Lung (tissue), 12 donors: Measurements from ENCODE around the gene CYB5B. TPM values are rescaled to one million over a fixed set of nuclear protein-coding genes. Genes with fewer than 3 reads are reported as not detected.

ENCODE experiments used
- ATAC-seq: fragments of 200-7000 bp; cut with Tn5 transposase; one replicate; pipeline ENCODE4 v1.9.1; 2020; ENCODE audit warnings: moderate number of reproducible peaks; ENCODE audit not compliant: insufficient read depth, low FRiP score
- DNase-seq, 3 donors: peaks; one replicate each; pipeline ENCODE4 v3.0.0-alpha.2; 2013 to 2017
- H3K27ac ChIP-seq, 2 donors: one replicate each; pipeline ENCODE4 v1.5.1; 2013; ENCODE audit warnings: mild to moderate bottlenecking in 2 of 2, moderate library complexity in 2 of 2, control low read depth in 1 of 2, inconsistent platforms in 1 of 2, low read depth in 1 of 2, low read length in 1 of 2
- H3K27me3 ChIP-seq, 3 donors: one replicate each; pipeline ENCODE4 v1.5.1; 2013; ENCODE audit warnings: low read length in 2 of 3; ENCODE audit not compliant: control insufficient read depth in 3 of 3, insufficient read depth in 3 of 3
- H3K36me3 ChIP-seq, 4 donors: one replicate each; pipeline ENCODE4 v1.5.1; 2013; ENCODE audit warnings: low read length in 4 of 4, mild to moderate bottlenecking in 1 of 4, moderate library complexity in 1 of 4; ENCODE audit not compliant: control insufficient read depth in 4 of 4, insufficient read depth in 4 of 4
- H3K4me1 ChIP-seq, 5 donors: one replicate each; pipeline ENCODE4 v1.5.1; 2013; ENCODE audit warnings: low read length in 5 of 5, mild to moderate bottlenecking in 2 of 5, moderate library complexity in 1 of 5; ENCODE audit not compliant: control insufficient read depth in 5 of 5, insufficient read depth in 5 of 5
- H3K4me3 ChIP-seq: one replicate; pipeline ENCODE4 v1.5.1; 2013; ENCODE audit warnings: mild to moderate bottlenecking, control low read depth, moderate library complexity
- H3K9ac ChIP-seq, 2 donors: one replicate each; pipeline ENCODE4 v1.5.1; 2013; ENCODE audit warnings: low read length in 2 of 2, control low read depth in 1 of 2; ENCODE audit not compliant: insufficient read depth in 1 of 2
- H3K9me3 ChIP-seq, 4 donors: one replicate each; pipeline ENCODE4 v1.5.1; 2013; ENCODE audit warnings: low read length in 3 of 4, mild to moderate bottlenecking in 1 of 4, moderate library complexity in 1 of 4; ENCODE audit not compliant: control insufficient read depth in 4 of 4, insufficient read depth in 3 of 4
- CTCF ChIP-seq: IDR thresholded peaks from 2 replicates; pipeline ENCODE4 v1.5.1; 2012; ENCODE audit warnings: mild to moderate bottlenecking; ENCODE audit errors: control extremely low read depth, extremely low read depth
- WGBS, 2 donors: extraction: QIAGEN DNeasy Blood & Tissue Kit; methylation state at CpG; one replicate each; pipeline ENCODE4 v1.1.7; 2013; 5-methylcytosine and 5-hydroxymethylcytosine counted together
- polyA plus RNA-seq, 2 donors: library from polyadenylated mRNA; stranded (reverse); fragments of 200-250 nt; gene quantifications; one replicate each; pipeline ENCODE4 v1.2.1, GENCODE V29; 2013
- total RNA-seq, 2 donors: library from RNA; depleted of rRNA in 1 of 2; stranded (reverse); fragments of >200 nt in 1 of 2; gene quantifications; one replicate each; pipeline ENCODE4 v1.2.1, GENCODE V29; 2014 to 2021
- donor health status: control.
- donor health status: control.
- donor health status: Bipolar disorder and iron deficiency.
- donor health status: healthy.
- donor health status: DM: yes; HTN: yes; CAD: no.

Gene CYB5B
- total and polyA plus RNA-seq, 4 donors: 68.1 to 103 (median 75.7) TPM

DNA sequence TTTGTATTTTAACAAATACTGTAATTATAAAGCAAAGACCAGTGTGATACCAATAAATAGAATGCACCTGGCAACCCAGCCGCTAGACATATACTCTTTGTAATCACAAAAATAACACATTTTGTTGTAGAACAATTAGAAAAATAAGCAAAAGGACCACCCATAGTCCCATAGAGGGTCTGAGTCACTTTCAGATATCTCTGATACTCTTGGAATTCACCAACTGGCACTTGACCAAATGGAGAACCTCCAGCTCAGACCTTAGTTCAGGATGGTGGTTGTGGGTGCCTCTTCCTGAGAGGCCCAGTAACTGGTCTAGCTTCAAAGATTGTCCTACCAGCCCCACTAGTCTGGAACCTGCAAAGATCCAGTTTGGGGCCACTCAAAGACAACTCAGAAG is 37.8 kb upstream of the CYB5B start:
- ATAC-seq (no peak), DNase-seq (no peak)
- 82 to 97% methylated on average over 1 of the region's 1 CpG for WGBS, 2 donors

GRCh38 chr16:69393898-69394849 is 30.2 kb upstream of the CYB5B start:
- Histone ChIP-seq H3K4me3 (no peak overlapping the region), H3K36me3 (no peaks in the 10 kb centered on the region), H3K9me3 (no peaks in the 10 kb centered on the region), H3K27ac (peak overlapping the region in 1 of 2 donors; percentile 35), H3K4me1 (peaks cover 5 to 23% (median 8%) of the 10 kb centered on the region in 5 donors), H3K27me3 (no peaks in the 10 kb centered on the region), H3K9ac (no peak overlapping the region)
- ATAC-seq (no peak), DNase-seq (no peak)
- no peak for TF ChIP-seq CTCF
- WGBS, 2 donors: 78 to 88% methylated on average over 10 of the region's 10 CpGs

More for the DNA sequence above, 37.8 kb upstream of the CYB5B start:
- no peaks in the 10 kb centered on the region for H3K27me3 ChIP-seq
- peaks cover 0 to 20% (median 7%) of the 10 kb centered on the region in 4 donors for H3K36me3 ChIP-seq
- H3K4me1 ChIP-seq: peaks cover 0 to 8% (median 5%) of the 10 kb centered on the region in 5 donors
- no peak overlapping the region for H3K27ac ChIP-seq
- no peak for TF ChIP-seq CTCF
- H3K9me3 ChIP-seq: no peaks in the 10 kb centered on the region
- H3K4me3 ChIP-seq: no peak overlapping the region
- H3K9ac ChIP-seq: no peak overlapping the region

- no peaks in the 10 kb centered on the region for H3K9me3 ChIP-seq
- DNase-seq (no peak), ATAC-seq (no peak)
- H3K27me3 ChIP-seq: no peaks in the 10 kb centered on the region
- H3K27ac ChIP-seq: peak overlapping the region in 1 of 2 donors; percentile 40
- no peak for TF ChIP-seq CTCF
- H3K9ac ChIP-seq: peak overlapping the region in 1 of 2 donors; percentile 91
- H3K36me3 ChIP-seq: no peaks in the 10 kb centered on the region
- H3K4me1 ChIP-seq: peaks cover 5 to 27% (median 10%) of the 10 kb centered on the region in 5 donors
- H3K4me3 ChIP-seq: no peak overlapping the region
Measured at GRCh38 chr16:69395859-69396186, 28.6 kb upstream of the CYB5B start.
